ENCODE results near the gene CAMTA1.

GRCh38 chr1:6918925-6919511 lies 133.8 kb downstream of the CAMTA1 start:
- TF ChIP-seq CTCF (IDR thresholded peaks at IDR 0.05; ENCODE audit: insufficient read depth, low read depth, low read length) (no peak), EZH2 (IDR thresholded peaks at IDR 0.05; ENCODE audit: insufficient read depth, low read length) (no peak)

Measured in astrocyte (in vitro differentiated cells and primary cell).